HL-60 (cell line): ENCODE results near the gene FGF21.

Experiments
- CTCF ChIP-seq: IDR thresholded peaks from one replicate; pipeline ENCODE4 v1.5.1; 2011; ENCODE audit warnings: low read length, control low read depth, inconsistent platforms; ENCODE audit not compliant: insufficient read depth
- GABPA ChIP-seq: IDR thresholded peaks from 2 replicates; pipeline ENCODE4 v1.6.1; 2012; ENCODE audit warnings: low read depth
- POLR2AphosphoS5 ChIP-seq: IDR thresholded peaks from 2 replicates; pipeline ENCODE4 v1.6.1; 2012; ENCODE audit warnings: low read depth
- SPI1 ChIP-seq: IDR thresholded peaks from 2 replicates; pipeline ENCODE4 v1.6.1; 2012; ENCODE audit warnings: low read depth, mild to moderate bottlenecking, borderline replicate concordance

- no peak for TF ChIP-seq CTCF
- no peak for TF ChIP-seq POLR2AphosphoS5
- no peak for TF ChIP-seq SPI1
- TF ChIP-seq GABPA = no peak
Observed at GRCh38 chr19:48756212-48756611, 888 bp downstream of the FGF21 start.
